LNCAP (cell line): ENCODE data around the gene TIMD4.

Experiments used
- CTCF ChIP-seq: fragments of 450-650 bp; IDR thresholded peaks from 2 replicates; pipeline ENCODE4 v1.5.1; 2017; ENCODE audit warnings: mild to moderate bottlenecking

The TIMD4 gene

GRCh38 chr5:156918311-156918845, 44.6 kb downstream of the TIMD4 start:
- TF ChIP-seq CTCF = no peak

- TF ChIP-seq CTCF = no peak
These were observed 48.7 kb downstream of the TIMD4 start for GRCh38 chr5:156914371-156914737.

- no peak for TF ChIP-seq CTCF
These were observed 49.2 kb downstream of the TIMD4 start for GRCh38 chr5:156913719-156914370.

GRCh38 chr5:156913355-156913718, 49.7 kb downstream of the TIMD4 start:
- TF ChIP-seq CTCF = no peak

GRCh38 chr5:156912869-156913268, 50.2 kb downstream of the TIMD4 start:
- TF ChIP-seq CTCF = no peak

- no peak for TF ChIP-seq CTCF
These were observed 53.8 kb downstream of the TIMD4 start for GRCh38 chr5:156909180-156909579.

- TF ChIP-seq CTCF = no peak; the same call in 1 of the 2 replicates
These were observed 55.4 kb downstream of the TIMD4 start for GRCh38 chr5:156907667-156908066.

GRCh38 chr5:156906807-156907206, 56.2 kb downstream of the TIMD4 start:
- no peak for TF ChIP-seq CTCF
